SK-N-SH (cell line): ENCODE data around the gene RCAN1.

Experiments used
- EP300 ChIP-seq, 2 experiments: IDR thresholded peaks; 2 replicates each; pipeline versions ENCODE4 v1.4.0 to v1.6.1; 2012; ENCODE audit warnings: borderline replicate concordance in 1 of 2, low read depth in 1 of 2, low read length in 1 of 2
- FOXM1 ChIP-seq: IDR thresholded peaks from 2 replicates; pipeline ENCODE4 v1.4.0; 2012; ENCODE audit warnings: low read depth, mild to moderate bottlenecking
- NFIC ChIP-seq: IDR thresholded peaks from 2 replicates; pipeline ENCODE4 v1.4.0; 2012; ENCODE audit warnings: borderline replicate concordance
- NRF1 ChIP-seq: IDR thresholded peaks from 2 replicates; pipeline ENCODE4 v1.6.1; 2012; ENCODE audit warnings: low read depth, mild to moderate bottlenecking, low read length
- POLR2AphosphoS5 ChIP-seq: IDR thresholded peaks from 2 replicates; pipeline ENCODE4 v1.6.1; 2012; ENCODE audit warnings: low read depth, low read length
- SIN3A ChIP-seq: IDR thresholded peaks from 2 replicates; pipeline ENCODE4 v1.6.1; 2012; ENCODE audit warnings: low read depth, mild to moderate bottlenecking, low read length, moderate library complexity, borderline replicate concordance
- TEAD4 ChIP-seq: IDR thresholded peaks from 2 replicates; pipeline ENCODE4 v1.4.0; 2012; ENCODE audit warnings: mild to moderate bottlenecking, borderline replicate concordance; ENCODE audit not compliant: insufficient read depth
- YY1 ChIP-seq: IDR thresholded peaks from 2 replicates; pipeline ENCODE4 v1.4.0; 2012; ENCODE audit warnings: low read depth, mild to moderate bottlenecking
- TF ChIP-seq, protein P1 (sequence below): fragments of 200-600 bp; sonication (generic); IDR thresholded peaks from 2 replicates; pipeline ENCODE4 v1.6.1; 2017; ENCODE audit warnings: antibody characterized with exemption, mild to moderate bottlenecking, moderate library complexity

DNA sequence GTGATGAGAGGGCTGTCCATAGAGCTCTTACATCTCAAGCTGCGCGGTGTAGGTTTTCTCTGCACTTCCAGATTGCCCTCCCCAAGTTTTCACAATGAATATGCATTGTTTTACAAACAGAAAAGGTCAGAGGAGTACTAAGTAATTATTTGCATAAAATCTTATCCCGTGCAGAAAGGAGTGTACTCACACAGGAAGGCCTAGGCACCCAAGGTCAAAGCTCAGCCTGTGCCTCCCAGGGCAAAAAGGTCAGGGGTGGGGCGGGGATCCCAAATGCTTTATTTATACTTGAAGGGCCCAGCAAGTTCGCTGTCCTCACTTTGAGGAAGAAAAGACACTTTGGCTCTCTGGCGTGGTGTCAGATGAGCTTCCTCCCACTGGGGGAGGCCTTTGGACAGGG, 92.6 kb downstream of the RCAN1 start:
- TF ChIP-seq NFIC (no peak), NRF1 (no peak), YY1 (no peak), SIN3A (no peak), TEAD4 (no peak), FOXM1 (no peak), POLR2AphosphoS5 (no peak), EP300 (IDR thresholded peaks at IDR 0.05; ENCODE audit: borderline replicate concordance in 1 of 2, low read depth in 1 of 2, low read length in 1 of 2) (no peak)
- TF ChIP-seq, protein P1, sequence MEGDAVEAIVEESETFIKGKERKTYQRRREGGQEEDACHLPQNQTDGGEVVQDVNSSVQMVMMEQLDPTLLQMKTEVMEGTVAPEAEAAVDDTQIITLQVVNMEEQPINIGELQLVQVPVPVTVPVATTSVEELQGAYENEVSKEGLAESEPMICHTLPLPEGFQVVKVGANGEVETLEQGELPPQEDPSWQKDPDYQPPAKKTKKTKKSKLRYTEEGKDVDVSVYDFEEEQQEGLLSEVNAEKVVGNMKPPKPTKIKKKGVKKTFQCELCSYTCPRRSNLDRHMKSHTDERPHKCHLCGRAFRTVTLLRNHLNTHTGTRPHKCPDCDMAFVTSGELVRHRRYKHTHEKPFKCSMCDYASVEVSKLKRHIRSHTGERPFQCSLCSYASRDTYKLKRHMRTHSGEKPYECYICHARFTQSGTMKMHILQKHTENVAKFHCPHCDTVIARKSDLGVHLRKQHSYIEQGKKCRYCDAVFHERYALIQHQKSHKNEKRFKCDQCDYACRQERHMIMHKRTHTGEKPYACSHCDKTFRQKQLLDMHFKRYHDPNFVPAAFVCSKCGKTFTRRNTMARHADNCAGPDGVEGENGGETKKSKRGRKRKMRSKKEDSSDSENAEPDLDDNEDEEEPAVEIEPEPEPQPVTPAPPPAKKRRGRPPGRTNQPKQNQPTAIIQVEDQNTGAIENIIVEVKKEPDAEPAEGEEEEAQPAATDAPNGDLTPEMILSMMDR, result no peak
